ENCODE results near the gene YEATS2.
"Not testable (repeated sequence)": the region's sequence is repeated elsewhere in the genome, so short reads cannot be mapped to it uniquely, and the experiment has no call there.

Gene YEATS2

GRCh38 chr3:183714622-183715021 is 17.0 kb downstream of the YEATS2 start:
- no peak for DNase-seq (ENCODE audit: low read depth)

DNA sequence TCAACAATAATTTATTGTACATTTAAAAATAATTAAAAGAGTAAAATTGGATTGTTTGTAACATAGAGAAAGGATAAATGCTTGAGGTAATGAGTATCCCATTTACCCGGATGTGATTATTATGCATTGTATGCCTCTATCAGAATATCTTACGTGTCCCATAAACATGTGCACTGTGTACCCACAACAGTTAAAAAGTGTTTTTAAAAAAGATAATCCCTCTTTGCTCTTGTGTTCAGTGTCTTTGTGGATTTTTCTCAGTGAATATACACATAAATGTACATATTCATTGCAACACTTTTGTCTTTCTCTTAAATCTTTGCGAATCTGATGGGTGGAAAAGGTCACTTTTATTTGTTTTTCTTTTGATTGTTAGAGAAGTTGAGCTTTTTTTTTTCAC is 20.4 kb downstream of the YEATS2 start:
- DNase-seq (ENCODE audit: low read depth), result no peak

DNA sequence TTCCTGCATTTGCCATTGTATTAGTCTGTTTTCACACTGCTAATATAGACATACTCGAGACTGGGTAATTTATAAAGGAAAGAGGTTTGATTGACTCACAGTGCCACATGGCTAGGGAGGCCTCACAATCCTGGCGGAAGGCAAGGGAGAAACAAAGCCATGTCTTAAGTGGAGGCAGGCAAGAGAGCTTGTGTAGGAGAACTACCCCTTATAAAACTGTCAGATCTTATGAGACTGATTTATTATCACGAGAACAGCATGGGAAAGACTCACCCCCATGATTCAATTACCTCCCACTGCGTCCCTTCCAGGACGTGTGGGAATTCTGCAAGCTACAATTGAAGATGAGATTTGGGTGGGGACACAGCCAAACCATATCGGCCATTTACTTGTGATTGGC is 27.8 kb downstream of the YEATS2 start:
- no peak for DNase-seq (ENCODE audit: low read depth)

DNA sequence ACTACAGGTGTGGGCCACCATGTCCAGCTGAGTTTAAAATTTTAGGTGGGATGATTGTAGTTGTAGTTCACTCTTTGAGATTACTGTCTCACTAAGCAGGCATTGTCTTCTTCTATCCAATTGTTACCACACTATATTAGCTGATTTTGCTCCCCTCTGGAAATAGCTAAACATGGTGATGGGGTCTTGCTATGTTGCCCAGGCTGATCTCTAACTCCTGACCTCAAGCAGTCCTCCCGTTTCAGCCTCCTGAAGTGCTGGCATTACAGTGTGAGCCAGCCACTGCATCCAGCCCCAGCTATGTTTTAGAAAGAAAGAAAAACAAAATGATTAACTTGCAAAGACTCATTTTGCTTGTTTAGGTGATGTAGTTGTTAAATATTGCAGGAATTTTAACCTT is 30.6 kb downstream of the YEATS2 start:
- no peak for DNase-seq (ENCODE audit: low read depth)

GRCh38 chr3:183730361-183730760 is 32.8 kb downstream of the YEATS2 start:
- DNase-seq (ENCODE audit: low read depth), result no peak

- no peak for DNase-seq (ENCODE audit: low read depth)
Measured at GRCh38 chr3:183731611-183732010, 34.0 kb downstream of the YEATS2 start.

DNA sequence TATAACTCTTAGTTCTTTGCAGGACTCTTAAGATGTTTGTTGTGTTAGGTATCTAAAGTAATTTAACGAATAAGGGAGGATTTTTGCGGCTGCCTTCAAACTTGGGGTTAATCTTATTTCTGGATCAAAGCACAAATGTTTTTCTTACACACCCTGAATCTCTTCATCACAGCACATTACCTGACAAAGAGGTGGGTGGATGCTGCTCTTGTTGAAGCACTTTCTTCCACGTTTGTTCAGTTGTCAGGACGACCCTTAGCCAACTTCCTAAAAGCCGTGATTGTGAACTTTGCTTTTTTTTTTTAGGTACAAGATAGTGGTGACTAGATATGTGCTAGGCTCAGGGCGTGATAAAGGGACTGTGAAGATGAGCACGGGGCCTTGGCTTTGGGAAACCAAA is 36.0 kb downstream of the YEATS2 start:
- DNase-seq (ENCODE audit: low read depth), result no peak

- DNase-seq (ENCODE audit: low read depth), result no peak
Measured at GRCh38 chr3:183734750-183735494, 37.3 kb downstream of the YEATS2 start.

GRCh38 chr3:183737116-183737515 is 39.5 kb downstream of the YEATS2 start:
- DNase-seq (ENCODE audit: low read depth), result no peak

GRCh38 chr3:183740154-183740553 is 42.6 kb downstream of the YEATS2 start:
- DNase-seq (ENCODE audit: low read depth), result not testable (repeated sequence)

DNA sequence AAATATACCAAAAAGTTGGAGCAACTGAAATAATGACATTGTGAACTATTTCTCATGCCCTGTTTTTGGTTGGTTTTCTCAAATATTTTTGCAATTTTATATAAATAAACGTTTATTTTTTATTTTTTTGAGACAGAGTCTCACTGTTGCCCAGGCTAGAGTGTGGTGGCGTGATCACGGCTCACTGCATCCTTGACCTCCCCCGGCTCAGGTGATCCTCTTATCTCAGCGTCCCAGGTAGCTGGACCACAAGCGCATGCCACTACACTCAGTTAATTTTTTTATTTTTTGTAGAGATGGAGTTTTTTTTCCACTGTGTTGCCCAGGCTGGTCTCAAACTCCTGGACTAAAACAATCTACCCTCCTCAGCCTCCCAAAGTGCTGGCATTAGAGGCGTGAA is 45.6 kb downstream of the YEATS2 start:
- DNase-seq (ENCODE audit: low read depth), result no peak

- peak; percentile 50 for DNase-seq (ENCODE audit: low read depth)
Measured at GRCh38 chr3:183745300-183746098, 47.9 kb downstream of the YEATS2 start.

DNA sequence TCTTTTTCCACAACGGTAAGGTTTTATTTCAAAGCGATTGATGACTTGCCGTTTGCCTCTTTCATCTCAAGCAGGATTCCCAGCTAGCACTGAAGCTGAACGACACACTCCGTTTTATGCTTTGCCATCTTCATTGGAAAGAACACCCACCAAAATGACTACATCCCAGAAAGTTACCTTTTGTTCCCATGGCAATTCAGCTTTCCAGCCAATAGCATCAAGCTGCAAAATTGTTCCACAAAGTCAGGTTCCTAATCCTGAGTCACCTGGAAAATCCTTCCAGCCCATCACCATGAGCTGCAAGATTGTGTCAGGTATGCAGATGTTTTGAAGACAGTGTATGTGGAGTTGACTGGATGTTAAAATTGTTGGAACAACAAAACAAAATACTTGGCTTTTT is 56.5 kb downstream of the YEATS2 start:
- DNase-seq (ENCODE audit: low read depth), result no peak

DNA sequence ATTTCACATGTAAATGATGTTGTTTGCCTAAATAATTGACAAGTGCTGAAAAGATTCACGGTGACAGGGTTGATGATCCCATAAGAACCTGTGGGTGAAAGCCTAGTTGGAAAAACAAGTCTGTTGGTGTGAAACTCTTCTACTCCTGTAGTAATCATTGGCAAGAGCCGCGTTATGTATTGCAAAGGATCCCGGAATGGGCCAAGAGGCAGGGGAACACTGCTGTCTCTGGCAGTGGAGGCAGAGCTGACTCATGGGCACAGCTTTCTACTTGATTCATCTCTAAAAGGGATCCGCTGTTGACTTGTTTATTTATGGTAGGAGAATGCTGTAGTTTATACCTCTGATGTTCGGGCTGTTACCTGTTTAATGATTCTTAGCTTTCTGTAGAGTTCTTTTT is 64.7 kb downstream of the YEATS2 start:
- peak; percentile 52 for DNase-seq (ENCODE audit: low read depth)

- peak; percentile 99 for DNase-seq (ENCODE audit: low read depth)
Measured at GRCh38 chr3:183764847-183765731, 67.5 kb downstream of the YEATS2 start.

GRCh38 chr3:183766107-183766506 is 68.5 kb downstream of the YEATS2 start:
- no peak for DNase-seq (ENCODE audit: low read depth)

DNA sequence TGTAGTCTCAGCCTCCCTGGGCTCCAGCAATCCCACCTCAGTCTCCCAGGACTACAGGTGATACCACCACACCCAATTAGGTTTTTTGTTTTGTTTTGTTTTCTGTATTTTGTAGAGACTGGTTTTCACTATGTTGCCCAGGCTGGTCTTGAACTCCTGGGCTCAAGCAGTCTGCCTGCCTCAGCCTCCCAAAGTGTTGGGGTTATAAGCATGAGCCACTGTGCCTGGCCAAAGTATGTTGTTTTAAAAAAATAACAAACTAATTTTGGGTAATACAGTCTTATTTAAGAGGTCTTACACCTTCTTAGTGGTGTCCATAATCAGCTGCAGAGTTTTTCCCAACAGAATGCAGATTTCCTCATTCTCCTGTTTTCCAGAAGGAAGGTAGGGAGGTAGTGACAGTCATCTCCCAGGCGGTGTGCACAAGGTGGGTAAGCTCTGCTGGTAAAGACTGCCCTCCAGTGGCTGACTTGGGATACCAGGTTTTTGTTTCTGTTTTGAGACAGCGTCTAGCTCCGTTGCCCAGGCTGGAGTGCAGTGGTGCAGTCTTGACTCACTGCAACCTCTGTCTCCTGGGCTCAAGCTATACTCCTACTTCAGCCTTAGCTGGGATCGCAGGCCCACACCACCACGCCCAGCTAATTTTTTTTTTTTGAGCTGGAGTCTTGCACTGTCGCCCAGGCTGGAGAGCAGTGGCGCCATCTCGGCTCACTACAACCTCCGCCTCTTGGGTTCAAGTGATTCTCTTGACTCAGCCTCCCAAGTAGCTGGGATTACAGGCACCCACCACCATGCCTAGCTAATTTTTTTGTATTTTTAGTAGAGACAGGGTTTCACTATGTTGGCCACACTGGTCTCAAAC is 69.4 kb downstream of the YEATS2 start:
- DNase-seq (ENCODE audit: low read depth), result peak; percentile 89

DNA sequence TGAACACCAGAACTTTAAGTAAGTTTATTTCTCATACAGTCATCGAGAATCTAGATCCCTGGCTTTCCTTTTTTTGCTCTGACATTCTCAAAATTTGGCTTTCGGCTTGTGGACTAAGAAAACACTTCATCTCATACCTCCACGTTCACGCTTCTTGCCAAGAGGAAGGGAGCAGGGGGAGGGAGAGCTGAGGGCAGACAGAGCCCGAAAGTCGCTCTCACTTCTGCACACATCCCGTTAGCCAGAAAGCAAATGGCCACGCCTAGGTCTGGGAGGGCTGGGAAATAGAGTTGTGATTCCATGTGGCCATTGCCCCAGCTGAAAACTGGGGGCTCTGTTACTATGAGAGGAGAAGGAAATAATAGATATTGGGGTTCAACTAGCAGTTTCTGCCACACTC is 70.5 kb downstream of the YEATS2 start:
- no peak for DNase-seq (ENCODE audit: low read depth)

DNA sequence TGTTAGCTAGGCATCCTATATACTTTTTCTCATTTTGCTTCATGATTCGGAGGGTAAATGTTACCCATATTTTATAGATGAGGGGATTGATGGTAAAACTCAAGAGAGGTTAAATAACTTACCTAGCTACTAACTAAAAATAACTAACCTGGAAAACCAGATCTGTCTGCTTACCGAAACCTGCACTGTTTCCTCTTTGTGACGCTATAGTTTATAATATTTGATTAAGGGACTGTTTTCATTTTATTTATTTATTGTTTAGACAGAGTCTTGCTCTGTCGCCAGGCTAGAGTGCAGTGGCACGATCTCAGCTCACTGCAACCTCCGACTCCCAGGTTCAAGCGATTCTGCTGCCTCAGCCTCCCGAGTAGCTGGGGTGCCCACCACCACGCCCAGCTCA is 71.9 kb downstream of the YEATS2 start:
- no peak for DNase-seq (ENCODE audit: low read depth)

DNA sequence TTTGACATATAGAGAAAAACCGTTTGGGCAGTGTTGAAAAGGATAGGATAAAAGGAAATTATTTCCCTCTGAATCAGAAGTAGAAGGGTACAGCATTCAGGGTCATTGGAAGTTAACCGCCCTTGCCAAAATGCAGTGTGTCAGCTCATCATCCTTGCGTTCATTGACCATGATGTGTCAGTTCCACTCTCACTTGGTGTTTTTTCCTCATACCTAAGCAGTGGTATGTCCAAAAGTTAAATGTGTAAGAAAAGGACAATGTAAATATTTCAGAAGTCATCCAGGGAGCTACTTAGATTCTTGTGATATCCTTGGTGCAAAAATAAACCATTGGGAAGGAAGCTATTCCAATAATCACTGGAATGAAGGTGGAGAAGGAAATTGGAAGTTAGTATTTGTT is 77.0 kb downstream of the YEATS2 start:
- peak; percentile 62 for DNase-seq (ENCODE audit: low read depth)

DNA sequence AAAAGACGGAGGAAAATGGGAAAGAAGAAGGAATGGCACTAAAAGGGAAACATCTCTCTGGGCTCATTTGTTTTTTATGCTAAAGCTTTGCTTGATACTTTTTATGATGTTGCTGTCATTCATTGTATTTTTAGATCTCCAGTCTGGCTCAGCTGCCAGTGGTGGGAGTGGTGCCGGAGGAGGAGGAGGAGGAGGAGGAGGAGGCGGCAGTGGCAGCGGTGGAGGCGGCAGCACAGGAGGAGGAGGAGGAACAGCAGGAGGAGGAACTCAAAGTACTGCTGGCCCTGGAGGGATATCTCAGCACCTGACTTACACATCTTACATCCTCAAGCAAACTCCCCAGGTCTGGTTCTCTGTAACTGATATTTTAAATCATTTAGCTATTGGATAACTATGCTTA is 78.2 kb downstream of the YEATS2 start:
- DNase-seq (ENCODE audit: low read depth), result peak; percentile 39

DNA sequence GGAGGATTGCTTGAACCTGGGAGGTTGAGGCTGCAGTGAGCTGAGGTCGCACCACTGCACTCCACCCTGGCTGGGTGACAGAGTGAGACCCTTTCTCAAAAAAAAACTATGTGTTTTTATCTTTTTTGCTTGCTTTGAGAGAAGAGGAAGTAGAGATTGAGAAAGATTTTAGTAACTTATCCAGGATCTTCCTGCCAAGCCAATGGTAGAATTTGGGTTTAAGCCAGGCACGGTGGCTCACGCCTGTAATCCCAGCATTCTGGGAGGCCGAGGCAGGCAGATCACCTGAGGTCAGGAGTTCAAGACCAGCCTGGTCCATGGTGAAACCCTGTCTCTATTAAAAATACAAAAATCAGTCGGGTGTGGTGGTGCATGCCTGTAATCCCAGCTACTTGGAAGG is 78.9 kb downstream of the YEATS2 start:
- DNase-seq (ENCODE audit: low read depth), result not testable (repeated sequence)

Data from amniotic epithelial cell (primary cell).